ENCODE measurements around the gene ALKBH5.
"Not testable (repeated sequence)": the region's sequence is repeated elsewhere in the genome, so short reads cannot be mapped to it uniquely, and the experiment has no call there.

The ALKBH5 gene

GRCh38 chr17:18205861-18206260 lies 22.2 kb downstream of the ALKBH5 start:
- no peak overlapping the region for H3K9ac ChIP-seq (ENCODE audit: low read length)

DNA sequence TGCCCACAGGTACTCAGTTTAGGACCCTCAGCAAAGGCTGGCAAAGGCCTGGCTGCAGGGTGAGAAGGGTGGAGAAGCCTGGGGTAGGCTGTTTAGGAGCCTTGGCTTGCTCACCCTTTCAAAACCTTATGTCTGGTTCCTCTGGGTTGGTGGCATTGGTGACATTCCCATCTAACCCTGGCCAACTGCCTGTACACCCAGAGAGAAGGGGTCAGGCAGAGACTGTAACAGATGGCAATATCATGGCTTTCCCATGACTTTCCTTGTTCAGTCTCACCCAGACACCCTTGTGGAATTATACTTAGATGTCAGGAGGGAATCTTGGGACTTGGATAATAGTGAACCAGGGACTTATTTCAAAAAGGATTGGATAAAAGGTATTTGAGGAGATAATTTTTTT lies 23.3 kb downstream of the ALKBH5 start:
- H3K4me3 ChIP-seq (ENCODE audit: low read length): no peak overlapping the region
- H3K27me3 ChIP-seq (ENCODE audit: control insufficient read depth, insufficient read depth, low read length): no peaks in the 10 kb centered on the region
- H3K36me3 ChIP-seq (ENCODE audit: control insufficient read depth, low read depth, low read length): peaks cover 43% of the 10 kb centered on the region
- H3K9me3 ChIP-seq (ENCODE audit: control insufficient read depth, low read depth, low read length): no peaks in the 10 kb centered on the region
- H3K27ac ChIP-seq (ENCODE audit: low read length): no peak overlapping the region
- no peaks in the 10 kb centered on the region for H3K4me1 ChIP-seq (ENCODE audit: control insufficient read depth, low read depth, low read length)
- no peak overlapping the region for H3K9ac ChIP-seq (ENCODE audit: low read length)

More at GRCh38 chr17:18205861-18206260, 22.2 kb downstream of the ALKBH5 start:
- no peaks in the 10 kb centered on the region for H3K4me1 ChIP-seq (ENCODE audit: control insufficient read depth, low read depth, low read length)
- no peak overlapping the region for H3K27ac ChIP-seq (ENCODE audit: low read length)
- H3K27me3 ChIP-seq (ENCODE audit: control insufficient read depth, insufficient read depth, low read length): no peaks in the 10 kb centered on the region
- H3K4me3 ChIP-seq (ENCODE audit: low read length): no peak overlapping the region
- H3K36me3 ChIP-seq (ENCODE audit: control insufficient read depth, low read depth, low read length): peaks cover 43% of the 10 kb centered on the region
- H3K9me3 ChIP-seq (ENCODE audit: control insufficient read depth, low read depth, low read length): no peaks in the 10 kb centered on the region

DNA sequence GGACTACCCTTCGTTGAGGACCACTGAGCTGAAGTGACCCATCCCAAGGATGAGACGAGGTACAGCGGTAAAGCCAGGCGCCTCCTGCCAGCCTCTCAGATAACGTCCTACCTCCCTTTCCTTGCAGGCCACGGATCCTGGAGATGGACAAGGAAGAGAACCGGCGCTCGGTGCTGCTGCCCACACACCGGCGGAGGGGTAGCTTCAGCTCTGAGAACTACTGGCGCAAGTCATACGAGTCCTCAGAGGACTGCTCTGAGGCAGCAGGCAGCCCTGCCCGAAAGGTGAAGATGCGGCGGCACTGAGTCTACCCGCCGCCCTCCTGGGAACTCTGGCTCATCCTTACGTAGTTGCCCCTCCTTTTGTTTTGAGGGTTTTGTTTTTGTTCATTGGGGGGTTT lies 24.5 kb downstream of the ALKBH5 start:
- Histone ChIP-seq H3K9me3 (ENCODE audit: control insufficient read depth, low read depth, low read length) (no peaks in the 10 kb centered on the region), H3K27me3 (ENCODE audit: control insufficient read depth, insufficient read depth, low read length) (no peaks in the 10 kb centered on the region), H3K9ac (ENCODE audit: low read length) (no peak overlapping the region), H3K36me3 (ENCODE audit: control insufficient read depth, low read depth, low read length) (peaks cover 43% of the 10 kb centered on the region), H3K27ac (ENCODE audit: low read length) (no peak overlapping the region), H3K4me3 (ENCODE audit: low read length) (no peak overlapping the region), H3K4me1 (ENCODE audit: control insufficient read depth, low read depth, low read length) (no peaks in the 10 kb centered on the region)

GRCh38 chr17:18213666-18214270 lies 30.1 kb downstream of the ALKBH5 start:
- Histone ChIP-seq H3K4me1 (ENCODE audit: control insufficient read depth, low read depth, low read length) (no peaks in the 10 kb centered on the region), H3K9ac (ENCODE audit: low read length) (no peak overlapping the region), H3K27ac (ENCODE audit: low read length) (no peak overlapping the region)

GRCh38 chr17:18216906-18217305 lies 33.3 kb downstream of the ALKBH5 start:
- H3K36me3 ChIP-seq (ENCODE audit: control insufficient read depth, low read depth, low read length); H3K4me3 ChIP-seq (ENCODE audit: low read length); H3K4me1 ChIP-seq (ENCODE audit: control insufficient read depth, low read depth, low read length): not testable (repeated sequence)

More at GRCh38 chr17:18213666-18214270, 30.1 kb downstream of the ALKBH5 start:
- Histone ChIP-seq H3K4me3 (ENCODE audit: low read length) (no peak overlapping the region), H3K36me3 (ENCODE audit: control insufficient read depth, low read depth, low read length) (peaks cover 18% of the 10 kb centered on the region), H3K27me3 (ENCODE audit: control insufficient read depth, insufficient read depth, low read length) (no peaks in the 10 kb centered on the region), H3K9me3 (ENCODE audit: control insufficient read depth, low read depth, low read length) (no peaks in the 10 kb centered on the region)

DNA sequence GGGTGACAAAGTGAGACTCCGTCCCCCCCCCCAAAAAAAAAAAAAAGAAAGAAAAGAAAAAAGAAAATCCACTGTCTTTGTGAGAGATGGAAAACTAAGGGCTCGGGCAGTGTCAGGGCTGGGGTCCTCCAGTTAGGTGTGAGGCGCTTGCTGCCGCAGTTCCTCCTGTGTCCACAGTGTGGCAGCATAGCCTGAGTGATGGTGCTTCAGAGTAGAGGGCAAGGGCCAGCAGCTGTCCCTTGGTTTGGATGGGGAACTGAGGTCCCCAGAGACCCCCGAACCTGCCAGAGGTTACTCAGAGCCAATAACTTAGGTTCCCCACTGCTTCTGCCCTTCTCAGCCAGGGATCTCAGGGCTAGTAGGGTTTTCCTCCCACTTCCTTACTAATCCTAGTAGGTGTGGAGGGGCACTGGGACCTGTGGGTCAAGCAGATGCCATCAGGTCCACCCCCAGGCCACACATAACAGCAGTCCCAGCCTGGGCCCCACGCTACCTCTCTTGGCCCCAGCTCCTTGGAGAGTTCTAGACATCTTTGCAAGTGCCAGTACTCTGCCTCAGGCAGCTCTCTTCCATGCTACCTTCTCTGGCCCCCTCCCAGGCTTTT lies 33.9 kb downstream of the ALKBH5 start:
- H3K4me3 ChIP-seq (ENCODE audit: low read length): no peak overlapping the region
- H3K4me1 ChIP-seq (ENCODE audit: control insufficient read depth, low read depth, low read length): no peaks in the 10 kb centered on the region
- no peaks in the 10 kb centered on the region for H3K27me3 ChIP-seq (ENCODE audit: control insufficient read depth, insufficient read depth, low read length)
- H3K36me3 ChIP-seq (ENCODE audit: control insufficient read depth, low read depth, low read length): no peaks in the 10 kb centered on the region
- no peak overlapping the region for H3K9ac ChIP-seq (ENCODE audit: low read length)
- no peaks in the 10 kb centered on the region for H3K9me3 ChIP-seq (ENCODE audit: control insufficient read depth, low read depth, low read length)
- no peak overlapping the region for H3K27ac ChIP-seq (ENCODE audit: low read length)

More at GRCh38 chr17:18216906-18217305, 33.3 kb downstream of the ALKBH5 start:
- not testable (repeated sequence) for H3K27ac ChIP-seq (ENCODE audit: low read length); H3K27me3 ChIP-seq (ENCODE audit: control insufficient read depth, insufficient read depth, low read length); H3K9ac ChIP-seq (ENCODE audit: low read length); H3K9me3 ChIP-seq (ENCODE audit: control insufficient read depth, low read depth, low read length)

GRCh38 chr17:18218756-18219415 lies 35.3 kb downstream of the ALKBH5 start:
- Histone ChIP-seq H3K27ac (ENCODE audit: low read length) (no peak overlapping the region), H3K9me3 (ENCODE audit: control insufficient read depth, low read depth, low read length) (no peaks in the 10 kb centered on the region), H3K27me3 (ENCODE audit: control insufficient read depth, insufficient read depth, low read length) (no peaks in the 10 kb centered on the region), H3K36me3 (ENCODE audit: control insufficient read depth, low read depth, low read length) (no peaks in the 10 kb centered on the region), H3K4me1 (ENCODE audit: control insufficient read depth, low read depth, low read length) (no peaks in the 10 kb centered on the region), H3K4me3 (ENCODE audit: low read length) (no peak overlapping the region), H3K9ac (ENCODE audit: low read length) (no peak overlapping the region)

- peak overlapping the region; percentile 97 for H3K27ac ChIP-seq (ENCODE audit: low read length)
- no peaks in the 10 kb centered on the region for H3K27me3 ChIP-seq (ENCODE audit: control insufficient read depth, insufficient read depth, low read length)
- peaks cover 6% of the 10 kb centered on the region for H3K4me1 ChIP-seq (ENCODE audit: control insufficient read depth, low read depth, low read length)
- H3K9me3 ChIP-seq (ENCODE audit: control insufficient read depth, low read depth, low read length): no peaks in the 10 kb centered on the region
- peak overlapping the region; percentile 75 for H3K4me3 ChIP-seq (ENCODE audit: low read length)
- H3K9ac ChIP-seq (ENCODE audit: low read length): peak overlapping the region; percentile 92
- no peaks in the 10 kb centered on the region for H3K36me3 ChIP-seq (ENCODE audit: control insufficient read depth, low read depth, low read length)
Observed at GRCh38 chr17:18224053-18224386, 40.4 kb downstream of the ALKBH5 start.

DNA sequence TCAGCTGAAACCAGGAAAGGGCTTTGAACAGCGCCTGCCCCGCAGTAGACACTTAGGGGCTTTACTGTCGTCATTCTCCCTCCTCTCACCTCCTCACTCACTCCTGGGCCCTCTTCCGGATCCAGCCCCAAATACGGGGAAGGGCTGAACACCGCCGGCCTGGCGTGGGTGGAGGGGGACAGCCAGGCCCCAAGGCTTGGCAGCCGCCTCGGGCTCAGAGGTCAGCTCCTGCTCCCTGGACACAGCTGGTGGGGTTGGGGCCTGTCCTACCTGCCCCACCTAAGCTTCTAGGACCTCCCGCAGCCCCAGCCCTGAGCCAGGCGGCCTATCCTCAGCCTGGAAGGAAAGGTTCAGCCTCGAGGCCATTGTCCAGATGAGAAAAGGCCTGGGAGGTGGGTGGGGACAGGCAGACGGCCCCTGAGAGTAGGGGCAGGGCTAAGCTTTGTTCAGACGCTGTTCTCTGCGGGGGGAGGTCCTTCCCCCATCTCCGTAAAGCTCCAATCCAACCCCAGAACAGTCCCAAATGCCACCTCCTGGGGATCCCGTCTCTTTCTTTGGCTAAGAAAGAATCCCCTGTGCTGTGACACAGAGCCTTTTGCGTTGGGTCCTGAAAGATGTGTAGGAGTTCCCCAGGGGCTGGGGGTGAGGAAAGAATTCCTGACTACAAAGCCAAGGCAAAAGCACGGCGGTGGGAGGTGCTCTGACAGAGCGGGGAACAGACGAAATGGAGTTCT lies 40.9 kb downstream of the ALKBH5 start:
- Histone ChIP-seq H3K36me3 (ENCODE audit: control insufficient read depth, low read depth, low read length) (no peaks in the 10 kb centered on the region), H3K9ac (ENCODE audit: low read length) (peak overlapping the region; percentile 92), H3K27ac (ENCODE audit: low read length) (peak overlapping the region; percentile 97), H3K9me3 (ENCODE audit: control insufficient read depth, low read depth, low read length) (no peaks in the 10 kb centered on the region), H3K27me3 (ENCODE audit: control insufficient read depth, insufficient read depth, low read length) (no peaks in the 10 kb centered on the region), H3K4me3 (ENCODE audit: low read length) (peak overlapping the region; percentile 75), H3K4me1 (ENCODE audit: control insufficient read depth, low read depth, low read length) (peaks cover 6% of the 10 kb centered on the region)

DNA sequence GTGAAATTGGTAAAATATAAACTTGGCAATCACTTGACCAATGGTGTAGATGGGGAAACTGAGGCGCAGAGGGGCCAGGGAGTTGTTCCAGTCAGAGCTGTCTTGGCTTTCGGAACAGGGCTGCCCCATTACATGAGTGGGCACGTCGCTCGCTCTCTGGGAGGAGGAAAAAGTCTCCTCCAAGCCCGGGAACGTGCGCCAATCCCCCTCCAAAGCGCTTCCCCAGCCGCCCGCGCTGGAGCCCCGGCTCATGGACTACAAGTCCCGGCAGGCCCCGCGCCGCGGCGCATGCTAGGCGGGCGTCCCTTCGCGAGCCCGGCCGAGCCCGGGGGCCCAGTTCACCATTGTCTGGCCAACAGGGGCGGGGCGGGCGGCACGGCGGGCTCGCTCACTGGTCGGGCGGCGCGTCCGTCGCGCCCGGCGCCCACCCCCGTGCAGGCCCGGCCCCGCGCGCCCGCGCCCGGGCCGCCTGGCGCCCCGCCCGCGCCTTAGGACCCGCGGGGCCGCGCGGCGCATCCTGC lies 41.6 kb downstream of the ALKBH5 start, which contains the start of gene LLGL1:
Gene LLGL1 (plus strand): TSS at position 515 of the 521 bp plus-strand sequence. CDS start 48 bp downstream, outside the sequence.
- peaks cover 6% of the 10 kb centered on the region for H3K4me1 ChIP-seq (ENCODE audit: control insufficient read depth, low read depth, low read length)
- no peaks in the 10 kb centered on the region for H3K27me3 ChIP-seq (ENCODE audit: control insufficient read depth, insufficient read depth, low read length)
- peak within 1 kb of the TSS; percentile 97 for H3K27ac ChIP-seq (ENCODE audit: low read length)
- H3K9me3 ChIP-seq (ENCODE audit: control insufficient read depth, low read depth, low read length): no peaks in the 10 kb centered on the region
- peak within 1 kb of the TSS; percentile 92 for H3K9ac ChIP-seq (ENCODE audit: low read length)
- peak within 1 kb of the TSS; percentile 85 for H3K4me3 ChIP-seq (ENCODE audit: low read length)
- no peaks in the 10 kb centered on the region for H3K36me3 ChIP-seq (ENCODE audit: control insufficient read depth, low read depth, low read length)

GRCh38 chr17:18225642-18226283 lies 42.1 kb downstream of the ALKBH5 start:
- Histone ChIP-seq H3K9me3 (ENCODE audit: control insufficient read depth, low read depth, low read length) (no peaks in the 10 kb centered on the region), H3K4me1 (ENCODE audit: control insufficient read depth, low read depth, low read length) (peaks cover 8% of the 10 kb centered on the region), H3K27ac (ENCODE audit: low read length) (no peak overlapping the region), H3K4me3 (ENCODE audit: low read length) (peak overlapping the region; percentile 85), H3K9ac (ENCODE audit: low read length) (peak overlapping the region; percentile 66), H3K36me3 (ENCODE audit: control insufficient read depth, low read depth, low read length) (no peaks in the 10 kb centered on the region), H3K27me3 (ENCODE audit: control insufficient read depth, insufficient read depth, low read length) (no peaks in the 10 kb centered on the region)
